Activated CD8-positive, alpha-beta memory T cell treated with anti-CD3 and anti-CD28 coated beads for 1 hour (primary cell): ENCODE results near the gene ZNF286A.
"Not testable (repeated sequence)": the region's sequence is repeated elsewhere in the genome, so short reads cannot be mapped to it uniquely, and the experiment has no call there.

Source experiments
- DNase-seq, 2 donors: peaks; one replicate each; pipeline ENCODE4 v3.0.0-alpha.2; 2020; ENCODE audit warnings: low read depth in 1 of 2; ENCODE audit errors: extremely low read depth in 1 of 2

ZNF286A gene

DNA sequence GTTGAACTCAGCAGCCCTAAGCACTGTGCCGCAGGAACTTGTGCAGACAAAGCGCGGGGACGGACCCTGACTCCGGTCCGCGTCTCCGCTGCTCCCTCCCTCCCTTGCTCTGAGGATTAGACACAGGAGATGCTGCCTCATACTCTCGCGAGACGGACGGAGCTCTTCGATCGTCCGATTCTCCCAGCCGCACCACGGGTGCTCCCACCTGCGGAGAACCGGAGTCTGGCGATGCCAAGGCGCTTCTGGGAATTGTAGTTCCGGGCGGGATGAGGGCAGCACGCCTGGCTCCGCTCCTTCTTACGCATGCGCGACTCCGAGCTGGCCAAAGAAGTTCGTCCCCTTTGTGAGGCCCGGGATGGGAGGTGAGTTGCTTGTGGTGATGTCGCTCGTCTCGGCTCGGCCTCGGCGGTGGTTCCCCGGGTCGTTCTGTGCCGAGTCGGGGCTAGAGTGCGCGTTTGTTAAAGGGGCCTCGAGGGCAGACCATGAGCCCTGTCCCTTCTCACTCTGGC, at the start of gene ZNF286A:
TSS of gene ZNF286A (plus strand) at position 340 of the 512 bp plus-strand sequence. CDS start 578 bp downstream, outside the sequence.
- DNase-seq = peak; percentile 80 to 89

DNA sequence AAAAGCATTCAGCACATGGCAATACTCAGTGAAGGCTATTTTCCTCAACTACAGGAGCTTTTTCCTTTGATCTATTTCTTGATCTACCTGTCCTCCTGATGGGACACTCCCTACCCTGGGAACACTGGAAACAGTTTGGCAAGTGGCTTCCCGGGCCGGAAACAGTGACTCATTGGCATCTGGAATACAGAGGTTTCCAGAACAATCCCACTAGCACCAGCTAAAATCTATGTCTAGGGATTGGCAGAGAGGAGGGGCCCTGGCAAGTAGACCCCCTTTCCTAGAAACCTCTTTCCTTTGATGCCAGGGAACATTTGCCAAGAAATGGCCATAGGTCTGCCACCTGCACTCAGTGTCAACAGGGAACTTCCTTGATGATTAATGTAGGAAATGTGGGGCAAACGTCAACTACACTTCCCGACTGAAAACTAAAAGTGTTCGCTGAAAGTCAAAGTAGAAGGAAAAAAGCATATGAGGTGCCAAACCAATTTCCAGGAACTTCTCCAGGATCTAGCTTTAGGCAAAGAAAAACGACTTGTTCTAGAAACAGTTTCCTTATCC, 49.6 kb upstream of the ZNF286A start:
- DNase-seq = no peak

GRCh38 chr17:15650741-15651582, 48.6 kb upstream of the ZNF286A start:
- no peak for DNase-seq

DNA sequence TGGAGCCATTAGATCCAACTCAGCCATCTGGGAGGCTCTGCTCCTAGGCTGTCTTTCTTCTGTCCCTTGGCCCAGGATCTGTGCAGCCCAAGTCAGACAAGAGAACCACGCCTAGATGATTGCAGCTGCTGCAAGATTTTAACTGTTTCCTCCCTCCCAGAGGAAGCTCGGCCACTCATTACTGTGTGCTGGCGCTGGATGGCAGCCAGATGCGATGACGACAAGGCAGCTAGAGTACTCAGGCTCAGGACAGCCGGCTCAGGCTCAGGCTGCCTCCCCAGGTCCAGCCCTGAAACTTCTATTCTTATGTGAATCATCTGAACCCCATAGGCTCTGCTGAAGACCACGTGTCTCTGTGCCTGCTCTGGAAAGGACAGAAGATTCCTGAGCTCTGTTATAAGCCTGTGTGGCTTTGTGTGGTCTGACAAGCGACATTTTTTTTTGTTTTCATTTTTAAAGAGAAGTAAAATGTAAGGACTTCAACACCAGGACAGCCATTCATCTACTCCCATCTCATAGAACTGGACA, 47.9 kb upstream of the ZNF286A start:
- DNase-seq = no peak

- DNase-seq = no peak
Measured at GRCh38 chr17:15652960-15653359, 46.6 kb upstream of the ZNF286A start.

- DNase-seq = not testable (repeated sequence)
Measured at GRCh38 chr17:15654401-15654800, 45.2 kb upstream of the ZNF286A start.

DNA sequence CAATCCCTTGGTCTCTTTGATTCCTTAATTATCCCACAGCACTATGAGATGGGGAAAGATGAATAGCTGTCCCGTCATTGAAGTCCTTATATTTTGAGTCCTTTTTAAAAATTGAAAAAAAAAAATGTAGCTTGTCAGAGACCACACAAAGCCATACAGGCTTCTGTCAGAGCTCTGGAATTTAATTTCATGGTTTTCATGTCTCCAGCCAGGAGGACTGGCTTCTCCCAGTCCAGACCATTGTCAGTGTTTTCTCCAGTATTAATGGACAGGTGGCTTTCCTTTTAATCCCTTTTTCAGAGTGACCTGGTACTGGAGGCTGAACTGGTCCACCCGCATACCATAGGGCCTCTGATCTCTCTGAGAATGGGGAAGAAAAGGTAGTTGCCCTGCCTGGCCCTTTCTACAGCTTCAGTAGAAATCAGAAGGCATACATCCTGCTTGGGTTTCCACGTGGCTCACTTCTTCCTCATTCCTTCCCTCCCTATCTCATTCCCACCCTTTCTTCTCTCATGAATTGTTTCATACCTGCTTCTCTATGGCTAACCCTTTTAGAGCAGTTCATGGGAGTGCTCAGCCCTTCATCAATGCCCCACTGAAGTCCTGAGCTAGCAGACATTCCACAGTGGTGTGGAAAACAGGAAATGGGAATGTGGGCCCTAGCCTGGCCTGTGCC, 44.5 kb upstream of the ZNF286A start:
- DNase-seq = no peak

- no peak for DNase-seq
Measured at GRCh38 chr17:15657868-15658267, 41.7 kb upstream of the ZNF286A start.

DNA sequence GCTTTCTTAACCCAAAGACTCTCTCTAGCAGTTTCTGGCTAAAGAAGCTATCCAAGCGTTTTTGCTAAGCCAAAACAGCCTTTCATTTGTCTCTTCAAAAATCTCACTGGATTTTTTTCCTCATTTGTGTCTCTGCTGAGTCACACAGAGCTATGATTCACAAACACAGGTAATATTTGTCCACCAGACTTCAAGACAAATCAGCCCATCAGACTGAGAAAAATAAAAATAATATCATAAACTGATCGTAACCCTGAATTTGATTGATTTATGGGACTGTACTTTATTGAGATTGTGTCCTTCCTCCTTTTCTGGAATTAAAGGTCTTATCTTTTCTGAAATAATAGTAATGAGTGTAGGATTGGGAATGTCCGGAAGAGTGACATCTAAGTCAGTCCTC, 41.3 kb upstream of the ZNF286A start:
- no peak for DNase-seq

- no peak for DNase-seq
Measured at GRCh38 chr17:15659236-15659635, 40.3 kb upstream of the ZNF286A start.

DNA sequence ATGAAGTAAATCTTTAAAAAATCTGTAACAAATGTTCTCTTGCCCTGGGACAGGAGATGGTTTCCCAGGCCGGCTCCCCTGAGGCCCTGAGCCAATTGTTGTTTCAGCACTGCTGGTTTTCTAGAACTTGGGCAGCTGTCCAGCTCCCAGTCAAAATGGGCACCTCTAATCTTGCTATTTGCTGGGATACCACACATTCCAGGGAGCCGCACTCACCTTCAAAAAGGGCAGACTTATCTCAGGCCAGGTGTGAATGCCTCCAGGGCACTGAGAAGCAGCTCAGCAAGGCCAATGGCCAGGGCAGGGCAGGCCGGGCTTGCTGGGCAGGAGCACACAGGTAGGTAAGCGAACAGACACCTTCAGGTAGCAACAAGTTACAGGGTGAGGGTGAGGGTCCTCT, 39.9 kb upstream of the ZNF286A start:
- no peak for DNase-seq

GRCh38 chr17:15660077-15660476, 39.5 kb upstream of the ZNF286A start:
- no peak for DNase-seq

GRCh38 chr17:15662681-15663080, 36.9 kb upstream of the ZNF286A start:
- no peak for DNase-seq

- DNase-seq = no peak
Measured at GRCh38 chr17:15663176-15663575, 36.4 kb upstream of the ZNF286A start.

GRCh38 chr17:15663691-15664090, 35.9 kb upstream of the ZNF286A start:
- DNase-seq = no peak

GRCh38 chr17:15669526-15669925, 30.0 kb upstream of the ZNF286A start:
- not testable (repeated sequence) for DNase-seq

DNA sequence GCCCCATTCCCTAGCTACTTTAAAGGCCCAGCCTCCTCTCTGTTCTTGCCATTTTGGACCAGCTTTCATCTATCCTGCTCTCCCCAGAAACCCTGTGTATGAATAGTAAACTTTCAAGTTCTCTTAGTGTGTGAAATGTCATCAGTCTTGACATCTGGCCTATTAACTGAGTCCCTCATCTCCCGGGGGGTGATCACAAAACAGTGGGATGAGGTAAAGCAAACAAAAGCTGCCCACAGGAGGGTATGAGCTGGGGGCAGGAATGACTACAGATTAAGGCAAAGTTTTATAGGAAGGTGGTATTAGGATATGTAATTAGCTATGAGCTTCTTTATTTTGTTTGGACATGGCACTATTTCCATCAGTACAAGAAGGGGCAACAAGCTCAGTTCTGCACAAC, 24.9 kb upstream of the ZNF286A start:
- DNase-seq = not testable (repeated sequence)

DNA sequence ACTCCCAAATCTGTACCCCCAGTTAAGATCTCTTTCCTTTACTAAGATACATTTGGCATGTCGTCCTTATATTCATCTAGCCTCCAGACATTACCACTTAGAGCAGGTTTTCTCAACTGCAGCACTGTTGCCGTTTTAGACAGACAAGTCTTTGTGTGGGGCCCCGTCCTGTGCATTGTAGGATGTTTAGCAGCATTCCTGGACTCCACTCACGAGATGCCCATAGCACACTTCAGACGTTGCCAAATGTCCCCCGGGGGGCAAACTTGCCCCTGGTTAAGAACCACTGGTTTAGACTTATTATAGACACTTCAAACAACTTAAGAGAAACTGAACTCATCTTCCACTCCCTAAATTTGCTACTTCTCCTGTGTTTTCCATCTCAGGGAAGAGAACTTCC, 23.6 kb upstream of the ZNF286A start:
- DNase-seq = not testable (repeated sequence)

DNA sequence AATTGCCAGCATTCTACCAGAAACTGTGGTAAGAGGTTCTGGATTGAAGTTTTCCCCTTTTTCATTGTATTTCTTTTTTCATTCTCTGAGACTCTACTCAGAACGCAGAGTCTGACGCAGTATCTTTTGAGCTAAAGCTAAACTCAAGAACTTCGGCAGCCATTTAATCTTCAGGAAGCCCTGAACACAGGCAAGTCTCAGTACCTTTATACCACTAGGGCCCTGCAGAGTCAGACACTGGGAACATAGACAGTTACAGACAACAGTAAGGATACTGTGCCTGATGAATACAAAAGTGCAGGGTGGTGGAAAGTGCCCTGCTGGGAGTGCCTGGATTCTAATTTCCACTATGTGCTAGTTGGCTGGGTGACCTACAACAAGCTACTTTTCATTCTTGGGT, 16.4 kb upstream of the ZNF286A start:
- not testable (repeated sequence) for DNase-seq

DNA sequence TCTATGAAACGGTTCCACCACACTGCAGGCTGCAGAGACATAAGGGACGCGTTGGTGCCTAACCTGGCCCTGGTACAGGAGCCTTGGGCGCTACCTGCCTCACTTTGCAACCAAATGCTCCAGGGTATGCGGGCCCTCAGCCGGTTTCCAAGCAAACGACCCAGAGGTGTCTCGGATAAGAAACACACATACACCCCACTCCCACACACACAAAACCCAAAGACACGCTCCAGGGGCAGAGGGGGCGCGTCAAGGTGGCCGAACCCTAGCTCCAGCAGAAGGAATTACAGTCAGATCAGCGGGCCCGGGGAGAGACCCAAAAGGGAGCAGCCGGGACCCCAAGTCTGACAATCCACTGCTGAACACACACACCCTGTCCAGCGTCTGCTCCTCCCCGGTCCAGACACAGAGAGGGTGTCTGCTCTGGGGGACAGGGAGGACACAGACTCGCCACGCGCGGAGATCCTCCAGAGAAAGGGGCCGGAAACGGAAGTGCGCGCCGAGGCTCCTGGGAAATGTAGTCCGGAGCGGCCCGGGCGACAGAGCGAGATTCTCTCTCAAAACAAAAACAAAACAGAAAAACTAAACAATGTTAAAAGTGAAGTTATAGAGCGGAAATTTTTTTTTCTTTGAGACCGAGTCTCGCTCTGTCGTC, 15.6 kb upstream of the ZNF286A start, which contains the start of gene TRIM16:
TSS of gene TRIM16 (minus strand) at position 488 of the 655 bp plus-strand sequence. CDS start 32,702 bp downstream, outside the sequence.
- peak; percentile 45 to 64 for DNase-seq

DNA sequence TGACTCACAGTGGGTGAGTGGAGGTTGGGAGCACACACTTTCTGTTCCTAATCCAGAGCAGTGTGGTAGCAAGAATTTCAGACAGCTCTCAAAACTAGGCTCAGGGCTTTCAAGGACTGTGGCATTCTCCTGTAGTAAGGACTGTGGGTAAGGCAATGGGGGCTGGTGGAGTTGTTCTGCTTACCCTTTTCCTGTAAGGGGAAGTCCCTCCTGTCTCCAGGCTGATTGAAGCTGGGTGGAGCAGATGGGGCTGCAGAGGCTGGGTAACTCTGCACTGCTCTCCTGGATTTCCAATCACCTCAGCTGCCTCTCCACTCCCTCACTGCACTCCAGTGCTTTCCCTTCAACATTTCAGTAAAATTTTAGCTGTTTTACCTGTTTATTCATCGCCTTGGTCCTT, 12.1 kb upstream of the ZNF286A start:
- DNase-seq = not testable (repeated sequence)
